GM18519 (cell line): ENCODE data around the gene DHRSX.
"Not testable (repeated sequence)": the region's sequence is repeated elsewhere in the genome, so short reads cannot be mapped to it uniquely, and the experiment has no call there.

ENCODE experiments used
- ATAC-seq: cut with Tn5 transposase; IDR thresholded peaks from one replicate; pipeline ENCODE4 v1.9.1; 2021; ENCODE audit warnings: mild to moderate bottlenecking, moderate library complexity; ENCODE audit not compliant: unreplicated experiment, low FRiP score

The DHRSX gene

DNA sequence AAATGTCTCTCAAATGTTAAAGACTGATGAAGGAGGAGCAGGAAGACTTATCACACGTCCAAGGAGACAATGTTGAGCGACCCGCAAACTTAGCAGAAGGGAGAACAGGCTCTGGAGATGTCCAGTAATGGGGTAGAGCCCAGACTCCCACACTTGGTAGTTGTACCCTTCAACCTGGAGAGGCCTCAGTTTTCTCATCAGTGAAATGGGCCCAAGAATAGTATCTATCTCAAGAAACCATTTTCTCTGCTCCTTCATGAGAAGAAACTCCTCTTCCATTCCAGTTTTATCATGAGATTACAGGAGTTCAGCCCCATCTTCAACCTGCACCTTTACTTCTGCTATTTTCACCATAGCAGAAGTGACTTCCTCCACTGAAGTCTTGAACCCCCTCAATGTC is 169.9 kb downstream of the DHRSX start:
- no peak for ATAC-seq

DNA sequence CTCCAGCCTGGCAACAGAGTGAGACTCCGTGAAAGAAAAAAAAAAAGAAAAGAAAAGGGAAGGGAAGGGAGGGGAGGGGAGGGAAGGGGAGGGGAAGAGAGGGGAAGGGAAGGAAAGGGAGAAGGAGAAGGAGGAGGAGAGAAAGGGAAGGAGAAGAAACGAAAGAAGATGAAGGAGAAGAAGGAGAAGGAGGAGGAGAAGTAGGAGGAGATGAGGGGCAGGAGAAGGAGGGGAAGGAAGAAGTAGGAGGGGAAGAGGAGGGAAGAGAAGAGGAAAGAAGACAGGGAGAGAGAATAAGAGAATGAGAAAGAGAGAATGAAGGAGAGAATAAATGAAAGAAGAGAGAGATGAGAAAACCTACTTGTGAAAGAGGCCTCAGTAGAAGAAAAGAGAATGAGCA is 170.3 kb downstream of the DHRSX start:
- ATAC-seq: no peak

DNA sequence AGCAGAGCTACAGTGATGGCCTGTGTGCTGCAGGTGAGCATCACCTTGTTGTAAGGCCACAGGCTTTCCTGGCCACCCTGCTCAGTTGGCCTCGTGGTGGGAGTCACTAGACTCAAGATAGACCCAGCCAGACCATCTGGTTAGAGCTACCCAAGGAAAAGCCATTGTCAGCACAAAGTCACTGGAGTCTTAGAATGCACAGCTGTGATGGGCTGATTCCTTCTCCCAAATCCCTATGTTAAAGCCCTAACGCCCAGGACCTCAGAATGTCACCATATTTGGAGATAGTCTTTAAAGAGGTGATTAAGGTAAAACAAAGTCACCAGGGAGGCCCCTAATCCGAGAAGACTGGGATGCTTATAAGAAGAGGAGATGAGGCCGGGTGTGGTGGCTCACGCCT is 173.4 kb downstream of the DHRSX start:
- ATAC-seq: no peak

DNA sequence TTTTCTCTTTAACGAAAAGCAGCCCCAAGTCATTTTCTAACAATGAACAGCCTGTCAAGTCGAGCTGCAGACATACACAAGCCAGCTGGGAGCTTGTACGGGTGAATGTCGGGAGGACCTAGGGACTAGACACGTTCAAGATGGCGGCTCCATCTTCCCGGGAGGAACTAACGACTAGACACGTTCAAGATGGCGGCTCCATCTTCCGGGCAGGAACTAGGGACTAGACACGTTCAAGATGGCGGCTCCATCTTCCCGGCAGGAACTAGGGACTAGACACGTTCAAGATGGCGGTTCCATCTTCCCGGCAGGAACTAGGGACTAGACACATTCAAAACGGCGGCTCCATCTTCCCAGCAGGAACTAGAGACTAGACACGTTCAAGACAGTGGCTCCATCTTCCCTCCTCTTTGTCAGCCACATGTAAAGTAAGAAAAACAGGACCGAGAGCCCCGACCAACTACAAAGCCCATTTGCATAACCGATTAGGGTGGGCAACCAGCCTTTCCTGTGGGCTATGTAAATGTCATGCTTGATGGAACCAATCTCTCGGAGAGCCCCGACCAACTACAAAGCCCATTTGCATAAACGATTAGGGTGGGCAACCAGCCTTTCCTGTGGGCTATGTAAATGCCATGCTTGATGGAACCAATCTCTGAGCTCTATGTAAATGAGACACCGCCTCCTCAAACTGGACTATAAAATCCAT is 175.5 kb downstream of the DHRSX start:
- no peak for ATAC-seq

DNA sequence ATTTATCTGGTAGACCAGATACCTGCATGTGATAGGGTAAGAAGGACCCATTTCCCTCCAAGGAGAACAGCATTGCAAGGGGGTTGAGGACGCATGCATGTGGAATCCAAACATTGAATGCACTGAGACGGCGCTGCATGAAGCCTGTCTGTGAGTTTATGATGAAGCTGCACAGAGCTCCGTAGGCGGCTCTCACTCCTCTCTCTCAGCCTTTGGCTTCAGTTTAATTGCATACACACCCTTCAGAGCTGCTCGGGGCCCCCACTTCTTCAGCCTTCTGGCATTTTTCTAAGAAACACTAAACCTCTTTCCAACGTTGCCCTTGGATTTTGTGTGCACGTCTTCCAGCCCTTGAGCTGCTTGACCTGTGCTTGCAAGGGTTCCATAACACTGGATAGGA is 176.6 kb downstream of the DHRSX start:
- no peak for ATAC-seq

DNA sequence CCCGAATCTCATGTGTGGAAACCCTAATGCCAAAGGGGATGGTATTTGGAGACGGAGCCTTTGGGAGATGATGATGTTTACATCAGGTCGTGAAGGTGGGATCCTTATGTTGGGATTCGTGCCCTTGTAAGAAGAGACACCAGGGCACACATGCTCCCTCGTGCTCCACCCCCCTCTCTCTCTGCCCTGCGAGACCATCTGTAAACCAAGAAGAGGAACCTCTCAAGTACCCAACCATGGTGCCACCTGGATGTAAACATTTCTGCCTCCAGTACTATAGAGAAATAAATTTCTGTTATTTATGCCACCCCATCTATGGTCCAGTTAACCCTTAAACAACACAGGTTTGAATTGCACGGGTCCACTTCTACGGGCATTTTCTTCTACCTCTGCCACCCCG is 179.4 kb downstream of the DHRSX start:
- ATAC-seq: no peak

DNA sequence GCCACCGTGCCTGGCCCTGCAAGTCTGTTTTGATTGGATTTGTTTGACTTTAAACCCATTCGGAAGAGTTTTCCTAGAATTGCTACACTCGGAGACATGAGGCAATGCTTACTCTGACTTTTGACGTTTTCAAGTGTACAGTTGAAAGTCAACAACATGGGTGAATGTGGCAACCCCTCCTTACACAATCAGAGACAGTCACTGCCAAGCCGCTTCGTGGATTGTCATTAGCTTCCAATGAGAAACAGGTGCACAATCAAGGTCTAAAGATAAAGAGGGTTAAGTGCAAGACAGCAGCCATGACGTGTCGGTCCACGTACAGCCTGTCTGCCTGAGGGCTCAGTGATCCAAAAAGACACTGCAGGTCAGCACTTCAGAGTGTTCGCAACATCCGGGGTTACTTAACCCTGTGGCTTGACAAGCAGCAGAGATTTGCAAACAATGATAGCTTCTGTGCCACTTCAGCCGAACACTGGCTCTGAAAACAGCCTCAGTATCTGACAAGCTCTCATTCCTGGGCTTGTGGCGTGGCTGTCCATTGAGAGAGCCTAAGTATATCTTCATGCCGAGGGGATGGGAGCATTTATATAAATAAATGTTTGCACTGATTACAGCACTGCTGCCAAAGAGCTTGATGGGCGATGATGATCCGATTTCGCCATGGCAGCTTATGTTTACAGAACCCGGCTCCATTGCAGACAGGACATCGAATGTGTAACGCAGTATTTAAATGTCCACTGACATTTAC is 180.0 kb downstream of the DHRSX start:
- ATAC-seq: no peak

DNA sequence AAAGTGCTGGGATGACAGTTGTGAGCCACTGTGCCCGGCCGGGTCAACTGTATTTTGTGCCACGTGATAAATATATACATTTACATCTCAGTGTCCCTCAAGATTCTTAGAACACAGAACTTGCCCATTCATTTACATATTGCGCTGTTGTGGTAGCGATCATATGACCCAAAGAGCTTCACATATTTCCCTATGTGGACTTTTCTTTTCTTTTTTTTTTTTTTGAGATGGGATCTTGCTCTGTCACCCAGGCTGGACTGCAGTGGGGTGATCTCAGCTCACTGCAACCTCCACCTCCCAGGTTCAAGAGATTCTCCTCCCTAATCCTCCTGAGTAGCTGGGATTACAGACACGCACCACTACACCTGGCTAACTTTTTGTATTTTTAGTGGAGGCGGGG is 180.7 kb downstream of the DHRSX start:
- no peak for ATAC-seq

DNA sequence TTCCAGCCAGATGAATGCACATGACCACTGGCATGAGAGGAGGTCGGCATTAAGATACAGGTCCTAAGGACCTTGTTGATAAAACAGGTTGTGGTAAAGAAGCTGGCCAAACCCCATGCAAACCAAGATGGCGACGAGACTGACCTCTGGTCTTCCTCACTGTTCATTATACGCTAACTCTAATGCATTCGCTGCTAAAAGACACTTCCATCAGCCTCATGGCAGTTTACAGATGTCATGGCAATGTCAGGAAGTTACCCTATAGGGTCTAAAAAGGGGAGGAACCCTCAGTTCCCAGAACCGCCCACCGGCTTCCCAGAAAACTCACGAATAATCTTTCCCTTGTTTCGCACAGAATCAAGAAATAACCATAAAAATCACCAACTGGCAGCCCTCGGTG is 182.4 kb downstream of the DHRSX start:
- ATAC-seq: no peak

DNA sequence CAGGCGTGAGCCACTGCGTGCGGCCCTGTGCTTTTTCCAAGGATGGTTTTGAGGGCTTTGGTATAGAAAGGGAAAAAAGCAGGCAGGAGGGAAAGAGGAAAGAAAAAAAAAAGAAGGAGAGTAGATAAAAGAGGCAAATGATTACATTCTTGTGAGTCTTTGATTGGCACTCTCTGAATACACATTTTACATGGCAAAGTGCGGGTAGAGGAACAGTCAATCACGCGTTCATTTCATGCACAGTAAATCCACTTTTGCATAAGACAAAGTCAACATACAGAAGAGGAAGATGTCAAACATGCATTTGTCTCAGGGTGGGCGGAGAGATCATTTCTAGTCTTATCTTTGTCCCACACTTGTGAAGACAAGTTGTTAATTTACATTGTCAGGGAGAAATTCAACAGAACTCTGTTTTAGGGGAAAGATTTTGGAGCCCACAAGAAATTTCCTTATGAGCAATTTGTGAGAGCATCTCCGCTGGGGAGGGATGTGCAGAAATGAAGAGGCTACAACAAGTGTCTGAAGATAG is 183.2 kb downstream of the DHRSX start:
- no peak for ATAC-seq

DNA sequence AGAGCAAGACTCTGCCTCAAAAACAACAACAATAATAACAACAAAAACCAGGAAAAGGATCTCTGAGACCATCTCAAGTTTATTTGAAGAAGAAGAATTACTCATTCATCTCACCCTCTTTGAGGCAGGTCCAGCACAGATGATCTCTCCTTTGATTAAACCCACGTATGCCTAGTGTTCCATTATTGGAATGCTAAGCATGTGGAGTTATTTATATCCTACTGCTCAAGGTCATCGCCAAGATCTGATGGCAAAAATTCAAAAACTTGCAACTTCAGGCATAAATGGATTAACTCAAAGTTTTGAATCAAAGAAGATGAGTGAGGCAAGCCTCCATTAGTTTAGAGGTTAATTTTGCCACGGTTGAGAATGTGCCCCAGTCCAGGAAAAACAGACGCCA is 184.2 kb downstream of the DHRSX start:
- ATAC-seq: no peak

DNA sequence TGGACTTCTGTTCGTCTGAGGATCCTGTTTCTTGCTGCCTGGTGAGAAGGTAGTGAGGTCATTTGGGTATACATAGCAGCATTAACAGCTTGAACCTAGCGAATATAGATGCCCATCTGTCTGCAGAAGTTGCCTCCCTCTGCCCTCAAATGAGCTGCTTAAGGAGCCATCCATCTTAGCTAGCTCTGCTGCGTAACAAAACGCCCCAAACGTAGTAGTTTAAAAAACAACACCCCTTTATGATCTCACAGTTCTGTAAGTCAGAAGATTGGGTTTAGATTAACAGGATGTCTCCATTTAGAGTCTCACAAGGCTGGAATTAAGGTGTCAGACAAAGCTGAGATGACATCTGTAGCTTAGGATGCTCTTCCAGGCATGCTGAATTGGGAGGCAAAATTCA is 185.3 kb downstream of the DHRSX start:
- ATAC-seq: no peak

DNA sequence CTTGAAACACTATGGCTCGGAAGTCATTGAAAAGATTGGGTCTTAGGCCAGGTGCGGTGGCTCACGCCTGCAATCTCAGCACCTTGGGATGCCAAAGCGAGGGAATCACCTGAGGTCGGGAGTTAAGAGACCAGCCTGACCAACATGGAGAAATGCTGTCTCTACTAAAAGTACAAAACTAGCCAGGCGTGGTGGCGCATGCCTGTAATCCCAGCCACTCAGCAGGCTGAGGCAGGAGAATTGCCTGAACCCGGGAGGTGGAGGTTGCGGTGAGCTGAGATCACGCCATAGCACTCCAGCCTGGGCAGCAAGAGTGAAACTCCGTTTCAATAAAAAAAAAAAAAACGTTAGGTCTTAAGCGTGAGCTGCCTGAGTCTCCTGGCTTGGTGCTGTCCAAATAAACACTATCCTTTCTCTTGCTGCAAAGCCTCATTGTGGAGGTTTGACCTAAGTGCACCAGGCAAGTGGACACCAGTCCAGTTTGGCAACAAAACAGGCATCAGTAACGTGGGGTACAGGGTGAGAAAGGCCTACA is 185.9 kb downstream of the DHRSX start:
- ATAC-seq: no peak

DNA sequence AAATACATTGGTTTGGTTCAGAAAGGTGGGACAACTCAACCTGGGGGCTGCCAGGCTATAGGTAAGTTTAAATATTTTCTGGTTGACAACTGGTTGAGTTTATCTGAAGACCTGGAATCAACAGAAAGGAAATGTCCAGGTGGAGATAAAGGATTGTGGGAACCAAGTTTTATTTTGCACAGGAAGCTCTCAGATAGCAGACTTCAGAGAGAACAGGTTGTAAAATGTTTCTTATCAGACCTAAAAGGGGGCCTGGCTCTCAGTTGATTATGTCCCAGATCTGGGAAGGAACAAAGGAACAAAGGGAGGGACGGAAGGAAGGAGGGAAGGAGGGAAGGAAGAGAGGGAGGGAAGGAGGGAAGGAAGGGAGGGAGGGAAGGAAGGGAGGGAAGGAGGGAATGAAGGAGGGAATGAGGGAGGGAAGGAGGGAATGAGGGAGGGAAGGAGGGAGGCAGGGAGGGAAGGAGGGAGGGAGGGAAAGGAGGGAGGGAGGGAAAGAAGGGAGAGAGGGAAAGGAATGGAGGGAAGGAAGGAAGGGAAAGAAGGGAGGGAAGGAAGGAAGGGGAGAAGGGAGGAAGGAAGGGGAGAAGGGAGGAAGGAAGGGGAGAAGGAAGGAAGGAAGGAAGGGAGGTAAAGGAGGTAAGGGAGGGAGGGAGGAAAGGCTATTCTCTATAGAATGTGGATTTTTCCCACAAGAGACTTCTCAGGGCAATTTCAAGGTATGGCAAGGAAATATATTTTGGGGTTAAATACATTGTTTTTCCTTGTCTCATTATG is 186.7 kb downstream of the DHRSX start:
- ATAC-seq: no peak

DNA sequence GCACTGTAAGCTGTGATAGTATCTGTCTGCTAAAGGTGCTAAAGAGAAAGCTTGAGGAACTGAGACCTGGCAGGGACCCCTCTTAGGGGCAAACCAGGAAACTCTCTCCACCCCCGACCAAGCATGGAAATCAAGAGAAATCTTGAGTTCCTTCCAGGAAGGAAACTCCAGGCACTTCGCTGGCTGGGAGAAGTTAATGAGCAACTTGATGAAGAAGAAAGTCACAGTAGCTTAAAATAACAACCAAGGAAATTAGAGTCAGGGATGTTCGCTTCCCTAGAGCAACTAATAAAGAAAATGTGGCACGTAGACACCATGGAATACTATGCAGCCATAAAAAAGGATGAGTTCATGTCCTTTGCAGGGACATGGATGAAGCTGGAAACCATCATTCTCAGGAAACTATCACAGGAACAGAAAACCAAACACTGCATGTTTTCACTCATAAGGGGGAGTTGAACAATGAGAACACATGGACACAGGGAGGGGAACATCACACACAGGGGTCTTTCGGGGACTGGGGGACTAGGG is 188.7 kb downstream of the DHRSX start:
- ATAC-seq: not testable (repeated sequence)

DNA sequence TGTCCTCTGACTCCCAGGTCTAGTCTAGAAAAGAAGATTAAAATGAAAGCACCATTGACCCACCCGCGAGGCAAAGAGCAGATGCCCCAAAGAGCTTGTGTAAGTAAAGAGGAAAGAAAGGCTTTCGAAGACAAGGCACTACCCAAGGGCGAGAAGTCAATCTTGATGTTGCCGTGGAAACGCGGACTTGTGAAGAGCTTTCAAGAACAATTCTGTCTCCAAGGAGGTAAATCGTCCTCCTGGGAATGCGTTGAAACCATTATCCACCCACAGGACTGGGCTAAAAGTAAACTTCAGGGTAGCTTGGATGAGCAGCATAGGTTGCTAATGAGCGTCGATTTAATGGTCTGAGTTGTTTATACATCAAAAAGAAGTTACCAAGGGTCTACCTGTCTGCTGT is 189.3 kb downstream of the DHRSX start:
- no peak for ATAC-seq

DNA sequence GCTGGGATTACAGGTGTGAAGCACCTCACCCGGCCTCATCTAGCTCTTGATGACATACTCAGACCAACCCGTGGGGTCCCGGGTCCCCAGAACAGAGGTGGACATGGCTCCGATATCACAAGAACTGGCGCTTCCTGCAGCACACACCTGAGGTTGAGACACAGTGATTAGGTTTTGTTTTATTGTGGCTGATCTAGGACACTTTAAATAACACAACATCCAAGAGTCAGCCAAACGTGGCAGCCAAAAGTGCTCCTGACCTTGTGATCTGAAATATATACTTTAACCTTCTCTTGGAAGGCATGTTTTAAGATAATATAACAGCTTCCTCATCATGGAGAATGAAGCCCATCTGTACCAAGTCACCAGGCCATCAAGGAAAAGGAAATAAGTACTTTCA is 198.9 kb downstream of the DHRSX start:
- ATAC-seq: no peak

DNA sequence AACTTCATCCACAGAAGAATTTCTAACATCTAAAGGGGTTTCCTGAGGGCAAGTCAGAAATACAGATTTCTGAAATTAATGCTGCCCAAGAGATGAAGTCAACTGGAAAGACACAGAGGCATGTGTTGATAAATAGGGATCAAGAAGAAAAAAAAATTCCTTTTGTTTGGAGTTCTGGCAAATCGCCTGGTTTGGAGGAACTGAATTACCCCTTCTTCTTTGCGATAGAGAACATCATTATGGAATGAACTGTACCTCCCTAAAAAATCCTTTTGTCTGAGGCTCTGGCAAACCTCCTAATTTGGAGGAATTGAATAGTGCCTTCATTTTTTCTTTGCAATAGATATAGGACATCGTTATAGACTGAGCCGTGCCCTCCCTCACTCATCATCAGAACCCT is 200.9 kb downstream of the DHRSX start:
- ATAC-seq: no peak

DNA sequence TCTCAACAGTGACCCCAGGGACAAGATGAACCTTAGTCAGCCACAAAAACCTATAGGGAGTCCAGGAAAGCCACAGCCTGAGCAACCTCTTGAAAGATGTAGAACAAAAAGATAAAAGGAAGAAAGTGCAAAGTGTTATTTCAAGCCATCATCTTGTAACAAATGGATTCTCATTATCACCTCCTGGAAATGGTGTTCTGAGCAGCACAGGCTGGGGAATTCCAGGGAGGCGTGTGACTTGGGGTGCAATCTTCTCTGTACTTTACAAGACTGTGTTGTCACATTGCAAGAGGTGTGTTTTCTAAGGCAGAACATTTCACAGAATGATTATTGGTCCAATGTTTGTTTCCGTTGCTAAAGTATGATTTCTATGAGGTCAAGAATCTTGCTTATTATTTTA is 214.0 kb downstream of the DHRSX start:
- ATAC-seq: no peak

DNA sequence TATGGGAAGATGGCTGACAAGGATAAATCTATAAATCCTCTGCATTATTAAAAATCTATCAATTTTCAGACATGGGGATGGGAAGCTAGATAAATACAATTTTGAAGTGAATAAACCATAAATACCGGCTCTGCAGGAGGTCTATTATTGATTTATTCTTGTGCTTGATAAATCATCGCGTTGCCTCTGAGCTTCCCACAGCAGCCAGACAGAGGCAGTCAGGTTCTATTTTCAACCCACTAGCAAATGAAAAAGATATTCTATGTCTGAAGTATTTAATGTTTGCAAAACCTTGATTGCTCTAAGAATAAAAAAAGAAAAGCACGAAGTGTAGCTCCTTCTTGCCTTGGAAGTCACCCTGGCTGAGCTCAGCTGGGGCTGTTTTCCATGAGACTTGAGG is 216.2 kb downstream of the DHRSX start:
- no peak for ATAC-seq

DNA sequence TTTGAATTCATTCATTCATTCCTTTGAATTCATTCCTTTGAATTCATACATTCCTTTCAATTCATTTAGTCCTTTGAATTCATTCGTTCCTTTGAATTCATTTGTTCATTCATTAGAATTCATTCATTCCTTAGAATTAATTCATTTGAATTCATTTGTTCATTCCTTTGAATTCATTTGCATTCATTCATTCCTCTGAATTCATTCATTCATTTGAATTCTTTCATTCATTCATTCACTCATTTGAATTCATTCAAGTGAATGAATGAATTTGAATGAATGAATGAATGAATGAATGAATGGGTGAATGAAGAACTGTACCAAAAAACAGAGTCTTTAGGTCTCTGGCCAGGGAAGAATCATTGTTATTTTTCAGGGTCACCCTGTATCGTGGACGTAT is 216.6 kb downstream of the DHRSX start:
- ATAC-seq: no peak
